ENCODE results near the gene IL12RB2.

Gene IL12RB2

DNA sequence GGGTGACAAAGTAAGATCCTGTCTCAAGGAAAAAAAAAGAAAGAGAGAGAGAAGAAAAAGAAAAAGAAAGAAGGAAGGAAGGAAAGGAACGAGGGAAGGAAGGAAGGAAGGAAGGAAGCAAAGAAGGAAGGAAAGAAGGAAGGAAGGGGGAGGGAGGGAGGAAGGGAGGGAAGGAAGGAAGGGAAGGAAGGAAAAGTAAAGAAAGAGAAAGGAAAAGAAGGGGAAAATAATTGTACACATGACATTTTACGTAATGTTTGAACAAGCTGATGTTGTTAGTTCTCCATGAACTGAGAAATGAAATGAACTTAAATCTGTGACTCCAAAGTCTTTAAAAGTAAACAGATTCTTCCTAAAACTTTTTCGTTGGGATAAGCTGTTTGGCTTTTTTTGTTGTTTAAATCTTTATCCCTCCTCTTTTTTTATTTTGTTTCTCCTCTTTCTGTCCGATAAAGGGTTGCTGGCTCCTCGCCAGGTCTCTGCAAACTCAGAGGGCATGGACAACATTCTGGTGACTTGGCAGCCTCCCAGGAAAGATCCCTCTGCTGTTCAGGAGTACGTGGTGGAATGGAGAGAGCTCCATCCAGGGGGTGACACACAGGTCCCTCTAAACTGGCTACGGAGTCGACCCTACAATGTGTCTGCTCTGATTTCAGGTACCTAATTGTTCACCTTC lies 59.8 kb downstream of the IL12RB2 start:
- no peak for DNase-seq (ENCODE audit: extremely low spot score)
- TF ChIP-seq, protein P1, sequence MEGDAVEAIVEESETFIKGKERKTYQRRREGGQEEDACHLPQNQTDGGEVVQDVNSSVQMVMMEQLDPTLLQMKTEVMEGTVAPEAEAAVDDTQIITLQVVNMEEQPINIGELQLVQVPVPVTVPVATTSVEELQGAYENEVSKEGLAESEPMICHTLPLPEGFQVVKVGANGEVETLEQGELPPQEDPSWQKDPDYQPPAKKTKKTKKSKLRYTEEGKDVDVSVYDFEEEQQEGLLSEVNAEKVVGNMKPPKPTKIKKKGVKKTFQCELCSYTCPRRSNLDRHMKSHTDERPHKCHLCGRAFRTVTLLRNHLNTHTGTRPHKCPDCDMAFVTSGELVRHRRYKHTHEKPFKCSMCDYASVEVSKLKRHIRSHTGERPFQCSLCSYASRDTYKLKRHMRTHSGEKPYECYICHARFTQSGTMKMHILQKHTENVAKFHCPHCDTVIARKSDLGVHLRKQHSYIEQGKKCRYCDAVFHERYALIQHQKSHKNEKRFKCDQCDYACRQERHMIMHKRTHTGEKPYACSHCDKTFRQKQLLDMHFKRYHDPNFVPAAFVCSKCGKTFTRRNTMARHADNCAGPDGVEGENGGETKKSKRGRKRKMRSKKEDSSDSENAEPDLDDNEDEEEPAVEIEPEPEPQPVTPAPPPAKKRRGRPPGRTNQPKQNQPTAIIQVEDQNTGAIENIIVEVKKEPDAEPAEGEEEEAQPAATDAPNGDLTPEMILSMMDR (IDR thresholded peaks at IDR 0.05; ENCODE audit: control extremely low read depth, extremely low read depth, low read depth, missing control alignments): no peak
- CTCF ChIA-PET: interaction anchor here (1.0 to 3.0 kb wide), 3 partner anchors 10 to 372 kb away, joined by 3 to 14 read pairs (median 5); no protein-coding TSS in a partner anchor
- POLR2A ChIA-PET: no interaction called here

DNA sequence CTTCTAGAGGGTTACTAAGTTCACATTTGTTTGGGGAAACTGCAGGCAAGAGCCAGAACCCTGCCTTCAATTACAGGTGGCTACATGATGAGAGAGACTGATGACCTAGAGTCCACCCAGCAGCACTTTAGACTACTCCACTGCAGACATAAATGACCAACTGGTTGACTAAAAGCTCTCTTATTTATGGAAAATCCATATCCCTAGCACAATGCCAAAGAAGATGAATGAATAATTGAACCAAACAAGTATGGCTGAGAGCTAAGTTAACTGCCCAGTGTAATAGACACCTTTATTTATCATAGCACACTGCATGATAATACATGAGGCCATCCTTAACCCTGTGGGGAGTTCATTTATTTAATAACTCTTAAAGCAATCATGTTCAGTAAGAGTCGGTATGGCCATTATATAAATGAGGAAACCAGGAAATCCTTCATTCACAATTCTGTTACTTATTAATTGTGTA lies 60.4 kb downstream of the IL12RB2 start:
- TF ChIP-seq, protein P1 (IDR thresholded peaks at IDR 0.05; ENCODE audit: control extremely low read depth, extremely low read depth, low read depth, missing control alignments): no peak
- POLR2A ChIA-PET: interaction anchor here (0.5 kb wide), 1 partner anchor 30 kb away, joined by 3 read pairs; no protein-coding TSS in a partner anchor
- CTCF ChIA-PET: interaction anchor here (1.0 to 3.0 kb wide), 4 partner anchors 11 to 372 kb away, joined by 3 to 14 read pairs (median 4); no protein-coding TSS in a partner anchor
- DNase-seq (ENCODE audit: extremely low spot score): no peak

DNA sequence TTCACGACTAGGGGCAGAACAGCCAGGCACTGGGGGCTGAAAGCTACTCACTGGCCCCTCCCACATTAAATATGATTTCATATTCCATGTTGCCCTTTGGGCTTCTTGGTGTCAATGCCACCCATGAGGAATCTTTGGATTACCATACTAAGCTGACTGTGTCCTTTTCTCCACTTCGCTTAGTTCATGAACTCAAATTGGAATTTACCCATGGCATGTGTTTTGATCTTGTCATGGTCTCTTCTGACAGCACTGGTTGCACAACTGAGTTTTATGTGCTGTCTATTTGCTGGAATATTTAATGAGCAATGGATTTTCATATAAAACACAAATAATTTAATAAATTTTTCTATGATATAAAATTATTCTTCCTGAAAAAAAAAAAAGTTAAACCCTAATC lies 63.4 kb downstream of the IL12RB2 start:
- DNase-seq (ENCODE audit: extremely low spot score): no peak
- POLR2A ChIA-PET: no interaction called here

DNA sequence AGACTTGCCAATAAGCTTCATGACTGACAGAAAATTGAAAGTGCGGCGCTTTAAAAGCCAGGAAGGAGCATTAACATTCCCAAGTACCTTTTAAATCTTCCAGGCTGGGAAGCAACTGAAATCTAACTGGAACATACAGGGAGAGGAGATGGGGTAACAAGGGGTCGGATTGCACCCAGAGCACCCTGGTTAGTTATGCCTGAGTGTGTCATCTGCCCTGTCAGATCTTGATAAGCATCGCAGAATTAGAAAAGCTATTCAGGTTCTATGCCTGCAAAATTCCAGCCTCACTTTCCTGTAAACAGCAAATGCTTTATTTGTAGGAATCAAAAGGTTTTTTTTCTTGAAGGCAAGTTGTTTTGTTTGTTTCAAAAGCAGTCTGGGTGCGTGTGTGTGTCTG lies 64.0 kb downstream of the IL12RB2 start:
- DNase-seq (ENCODE audit: extremely low spot score): no peak
- ChIA-PET POLR2A (no interaction called here), CTCF (interaction anchor here (1.6 to 2.1 kb wide), 2 partner anchors 16 to 134 kb away, joined by 3 to 5 read pairs; no protein-coding TSS in a partner anchor)
- TF ChIP-seq, protein P1 (IDR thresholded peaks at IDR 0.05; ENCODE audit: control extremely low read depth, extremely low read depth, low read depth, missing control alignments): no peak

More for the DNA sequence above, 63.4 kb downstream of the IL12RB2 start:
- TF ChIP-seq, protein P1 (IDR thresholded peaks at IDR 0.05; ENCODE audit: control extremely low read depth, extremely low read depth, low read depth, missing control alignments): no peak
- CTCF ChIA-PET: interaction anchor here (1.6 to 2.1 kb wide), 2 partner anchors 15 to 134 kb away, joined by 3 to 5 read pairs; no protein-coding TSS in a partner anchor

DNA sequence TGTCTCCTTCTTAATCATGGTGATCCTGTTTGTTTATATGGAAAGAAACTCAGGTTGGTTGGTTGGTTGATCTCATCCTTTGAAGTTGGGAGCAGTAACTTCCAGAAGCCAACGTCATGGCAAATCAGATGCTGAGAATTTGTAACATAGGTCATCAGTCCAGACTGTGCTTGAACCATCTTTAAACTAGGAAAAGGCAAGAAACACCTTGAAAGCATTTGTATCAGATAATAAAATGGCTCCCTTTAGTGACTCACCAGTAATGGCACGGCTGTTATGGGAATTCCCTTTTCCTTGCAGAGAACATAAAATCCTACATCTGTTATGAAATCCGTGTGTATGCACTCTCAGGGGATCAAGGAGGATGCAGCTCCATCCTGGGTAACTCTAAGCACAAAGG lies 64.5 kb downstream of the IL12RB2 start:
- ChIA-PET CTCF (interaction anchor here (1.2 to 1.8 kb wide), 3 partner anchors 12 to 135 kb away, joined by 3 read pairs; no protein-coding TSS in a partner anchor), POLR2A (no interaction called here)
- TF ChIP-seq, protein P1 (IDR thresholded peaks at IDR 0.05; ENCODE audit: control extremely low read depth, extremely low read depth, low read depth, missing control alignments): no peak
- no peak for DNase-seq (ENCODE audit: extremely low spot score)

DNA sequence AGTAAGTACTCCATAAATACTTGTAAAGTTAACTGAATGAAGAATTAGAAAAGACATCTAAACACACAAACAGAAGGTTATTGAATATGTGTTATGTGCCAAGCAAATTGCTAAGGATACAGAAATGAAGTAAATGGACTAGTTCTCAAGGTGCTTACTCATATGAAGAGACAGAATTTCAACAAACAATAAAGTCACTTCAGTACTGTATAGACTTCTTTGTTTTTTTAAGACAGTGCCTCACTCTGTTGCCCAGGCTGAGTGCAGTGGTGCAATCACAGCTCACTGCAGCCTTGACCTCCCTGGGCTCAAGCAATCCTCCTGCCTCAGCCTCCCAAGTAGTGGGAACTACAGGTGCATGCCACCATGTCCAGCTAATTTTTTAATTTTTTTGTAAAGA lies 65.2 kb downstream of the IL12RB2 start:
- TF ChIP-seq, protein P1 (IDR thresholded peaks at IDR 0.05; ENCODE audit: control extremely low read depth, extremely low read depth, low read depth, missing control alignments): no peak
- CTCF ChIA-PET: interaction anchor here (1.2 to 1.8 kb wide), 4 partner anchors 11 to 135 kb away, joined by 3 to 4 read pairs (median 3); no protein-coding TSS in a partner anchor
- POLR2A ChIA-PET: no interaction called here
- no peak for DNase-seq (ENCODE audit: extremely low spot score)
